NCI-H2081 (cell line): ENCODE measurements around the gene OLFML2A.
"Not testable (repeated sequence)": the region's sequence is repeated elsewhere in the genome, so short reads cannot be mapped to it uniquely, and the experiment has no call there.

Experiments
- DNase-seq, 2 experiments: peaks; one replicate each; lab custom pipeline; 2025; lab: John Stamatoyannopoulos, UW

The OLFML2A gene

DNA sequence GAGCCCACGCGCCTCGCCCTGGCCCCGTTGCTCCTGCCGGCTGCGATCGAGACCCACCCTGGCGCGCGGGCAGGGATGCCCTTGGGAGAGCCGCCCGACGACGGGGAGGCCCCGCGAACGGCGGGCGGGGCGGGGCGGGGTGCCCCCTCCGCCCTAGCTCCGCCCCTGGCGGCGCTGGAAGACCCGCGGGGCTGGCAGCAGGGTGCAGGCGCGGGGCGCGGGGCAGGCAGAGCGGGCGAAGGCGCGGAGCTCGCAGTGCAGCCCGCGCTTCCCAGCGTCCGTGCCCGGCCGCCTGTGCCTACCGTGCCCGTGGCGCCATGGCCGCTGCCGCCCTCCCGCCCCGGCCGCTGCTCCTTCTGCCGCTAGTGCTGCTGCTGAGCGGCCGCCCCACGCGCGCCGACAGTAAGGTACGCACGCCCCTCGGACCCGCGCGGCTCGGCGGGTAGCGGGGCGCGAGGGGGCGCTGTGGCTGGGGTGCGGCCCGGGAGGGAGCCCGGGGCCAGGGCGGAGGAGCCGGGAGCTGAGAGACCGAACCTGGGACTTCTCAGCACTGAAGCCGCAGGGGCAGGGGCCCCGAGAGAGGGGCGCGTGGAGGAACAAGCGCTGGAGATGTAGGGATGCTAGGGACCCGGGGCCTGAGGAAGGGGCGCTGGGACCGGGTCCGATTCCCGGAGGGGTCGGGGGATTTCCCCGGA lies at the start of gene OLFML2A:
Gene OLFML2A, plus strand, starts transcription at position 180 of the 695 bp plus-strand sequence. Its CDS starts 138 bp downstream, at position 318.
- DNase-seq = no peak

GRCh38 chr9:124730772-124731171 lies 46.2 kb upstream of the OLFML2A start:
- DNase-seq = no peak

- DNase-seq = no peak
Measured at GRCh38 chr9:124733964-124734740, 42.8 kb upstream of the OLFML2A start.

- not testable (repeated sequence) for DNase-seq
Measured at GRCh38 chr9:124734741-124735083, 42.2 kb upstream of the OLFML2A start.

DNA sequence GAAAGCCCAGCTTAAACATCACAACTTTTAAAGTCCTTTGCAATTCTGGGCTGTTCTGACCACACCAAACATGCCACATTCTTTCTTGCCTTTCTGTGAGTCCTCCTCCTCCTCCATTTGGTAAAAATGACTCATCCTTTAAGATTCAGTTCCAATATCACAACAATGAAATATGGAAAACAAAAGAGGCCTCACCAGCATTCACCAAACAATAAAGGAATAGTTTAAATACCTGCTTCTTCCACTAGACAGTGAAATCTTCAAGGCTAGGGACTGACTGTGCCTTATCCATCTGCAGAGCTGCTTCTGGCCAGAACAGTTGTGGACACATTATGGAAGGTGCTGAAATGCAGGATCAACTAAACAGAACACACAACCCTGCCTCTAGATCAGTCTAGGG lies 41.8 kb upstream of the OLFML2A start:
- DNase-seq = no peak

DNA sequence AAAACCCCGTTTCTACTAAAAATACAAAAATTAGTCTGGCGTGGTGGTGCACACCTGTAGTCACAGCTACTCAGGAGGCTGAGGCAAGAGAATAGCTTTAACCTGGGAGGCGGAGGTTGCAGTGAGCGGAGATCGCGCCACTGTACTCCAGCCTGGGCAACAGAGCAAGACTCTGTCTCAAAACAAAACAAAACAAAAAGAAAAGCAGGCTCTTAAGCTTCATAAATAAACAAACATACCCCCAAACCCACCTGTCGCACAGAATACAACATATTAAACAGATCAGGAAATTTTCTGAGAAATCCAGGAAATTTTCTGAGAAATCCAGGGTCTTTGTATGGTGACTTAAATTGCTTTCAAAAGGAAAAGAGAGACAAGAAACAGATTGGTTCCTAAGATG lies 38.9 kb upstream of the OLFML2A start:
- not testable (repeated sequence) for DNase-seq

DNA sequence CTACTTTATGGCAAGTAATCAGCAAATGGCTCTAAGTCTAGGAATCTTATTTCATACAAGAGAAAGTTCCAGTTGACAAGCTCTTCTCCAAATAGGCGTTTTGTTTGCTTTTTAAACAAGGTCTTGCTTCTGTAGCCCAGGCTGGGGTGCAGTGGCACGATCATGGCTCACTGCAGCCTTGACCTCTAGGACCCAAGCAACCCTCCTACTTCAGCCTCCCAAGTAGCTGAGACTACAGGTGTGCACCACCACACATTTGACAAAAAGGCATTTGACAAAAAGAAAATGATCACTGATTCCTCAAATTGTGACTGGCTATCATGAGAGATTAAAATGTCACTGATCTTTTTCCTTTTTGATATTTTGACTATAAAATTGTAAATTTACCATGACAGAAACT lies 37.6 kb upstream of the OLFML2A start:
- DNase-seq = no peak

GRCh38 chr9:124741149-124741548 lies 35.8 kb upstream of the OLFML2A start:
- DNase-seq = no peak

DNA sequence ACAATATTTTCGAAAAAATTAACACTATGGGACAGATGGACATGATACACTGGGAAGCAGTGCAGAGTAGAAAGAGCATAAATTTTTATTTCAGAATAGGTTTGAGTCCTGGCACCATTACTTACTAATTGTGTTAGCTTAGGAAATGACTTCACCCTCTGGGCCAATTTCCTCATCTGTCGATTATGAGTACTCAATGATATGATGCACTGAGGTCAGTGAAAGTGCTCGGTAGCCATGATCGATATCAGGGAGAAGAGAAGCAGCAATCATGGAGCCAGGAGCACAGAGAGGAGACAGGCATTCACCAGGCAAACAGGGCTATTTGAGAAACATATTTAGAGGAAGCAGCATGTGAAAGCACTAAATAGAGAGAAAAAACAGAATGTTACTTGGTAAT lies 35.3 kb upstream of the OLFML2A start:
- DNase-seq = no peak

GRCh38 chr9:124742940-124743339 lies 34.0 kb upstream of the OLFML2A start:
- no peak for DNase-seq

DNA sequence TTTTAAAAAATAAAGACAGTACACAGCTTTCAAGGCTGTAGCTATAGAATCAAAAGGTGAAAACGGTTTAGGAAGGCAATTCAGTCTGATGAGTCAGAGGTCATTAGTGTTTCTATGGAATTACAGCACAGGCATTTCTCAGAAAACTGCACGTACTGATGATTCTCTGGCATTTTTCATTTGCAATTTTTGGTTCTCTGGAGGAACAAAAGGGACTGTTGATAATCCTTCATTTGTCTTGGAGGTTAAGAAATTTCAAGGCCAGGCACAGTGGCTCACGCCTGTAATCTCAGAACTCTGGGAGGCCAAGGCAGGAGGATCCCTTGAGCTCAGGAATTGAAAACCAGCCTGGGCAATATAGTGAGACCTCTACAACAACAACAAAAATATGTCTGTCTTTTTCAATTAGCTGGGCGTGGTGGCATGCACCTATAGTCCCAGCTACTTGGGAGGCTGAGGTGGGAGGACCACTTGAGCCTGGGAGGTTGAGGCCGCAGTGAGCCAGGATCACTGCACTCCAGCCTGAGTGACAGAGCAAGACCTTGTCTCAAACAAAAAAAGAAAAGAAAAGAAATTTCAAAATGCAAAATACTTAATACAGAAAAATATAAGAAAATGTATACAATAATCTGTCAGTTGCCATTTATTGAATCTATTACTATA lies 33.1 kb upstream of the OLFML2A start:
- no peak for DNase-seq

DNA sequence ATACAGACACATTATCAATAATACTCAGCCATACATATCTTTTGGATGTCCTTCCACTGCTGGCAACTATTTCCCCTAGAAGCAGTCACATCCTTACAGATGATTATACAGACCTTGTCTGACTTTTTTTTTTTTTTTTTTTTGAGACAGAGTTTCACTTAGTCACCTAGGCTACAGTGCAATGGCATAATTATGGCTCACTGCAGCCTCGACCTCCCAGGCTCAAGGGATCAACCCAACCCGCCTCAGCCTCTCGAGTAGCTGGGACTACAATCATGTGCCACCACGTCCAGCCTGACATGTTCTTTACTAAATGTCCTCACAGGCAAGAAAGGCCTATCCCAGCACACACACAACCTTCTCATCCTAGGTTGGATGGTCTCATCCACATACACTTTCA lies 29.9 kb upstream of the OLFML2A start:
- DNase-seq = no peak

GRCh38 chr9:124749284-124749683 lies 27.6 kb upstream of the OLFML2A start:
- DNase-seq = no peak

- DNase-seq = no peak
Measured at GRCh38 chr9:124749781-124750180, 27.2 kb upstream of the OLFML2A start.

DNA sequence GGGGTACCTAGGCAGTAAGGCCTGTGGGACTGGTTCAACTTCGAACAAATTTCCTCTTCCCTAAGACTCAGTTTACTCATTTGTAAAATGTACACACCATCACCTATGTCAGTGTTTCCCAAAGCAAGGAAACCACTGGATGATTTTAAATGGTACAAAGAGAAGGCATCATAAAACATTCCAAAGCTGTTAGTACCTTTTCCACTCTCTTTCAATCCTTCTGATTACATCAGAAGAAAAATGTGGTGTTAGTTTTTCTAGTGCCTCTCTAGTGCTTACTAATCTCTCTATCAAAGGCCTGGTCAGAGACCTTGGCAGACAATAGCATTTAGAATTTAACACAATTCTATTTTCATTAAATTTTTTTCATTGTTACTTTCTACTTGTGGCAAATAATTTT lies 24.0 kb upstream of the OLFML2A start:
- DNase-seq = no peak

- DNase-seq = peak in 1 of 2 experiments; percentile 14
Measured at GRCh38 chr9:124754289-124754688, 22.6 kb upstream of the OLFML2A start.

DNA sequence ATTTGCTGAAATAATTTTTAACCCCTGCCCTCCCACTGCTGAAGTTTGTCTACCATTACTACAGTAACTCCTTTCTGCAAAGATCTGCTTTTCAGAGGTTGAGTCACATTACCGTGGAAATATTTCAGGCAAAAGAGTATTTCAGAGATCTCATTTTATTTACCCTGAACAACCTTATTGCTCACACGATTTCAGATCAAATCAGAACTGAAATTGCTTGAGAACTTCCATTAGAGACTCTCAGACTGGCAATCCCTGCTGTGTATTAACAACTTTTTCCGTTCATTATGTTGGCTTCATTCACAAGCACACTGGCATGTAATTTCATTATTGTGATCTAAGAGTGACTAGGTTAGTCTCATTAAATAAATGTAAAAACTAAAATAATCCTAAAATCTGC lies 21.9 kb upstream of the OLFML2A start:
- DNase-seq = no peak

DNA sequence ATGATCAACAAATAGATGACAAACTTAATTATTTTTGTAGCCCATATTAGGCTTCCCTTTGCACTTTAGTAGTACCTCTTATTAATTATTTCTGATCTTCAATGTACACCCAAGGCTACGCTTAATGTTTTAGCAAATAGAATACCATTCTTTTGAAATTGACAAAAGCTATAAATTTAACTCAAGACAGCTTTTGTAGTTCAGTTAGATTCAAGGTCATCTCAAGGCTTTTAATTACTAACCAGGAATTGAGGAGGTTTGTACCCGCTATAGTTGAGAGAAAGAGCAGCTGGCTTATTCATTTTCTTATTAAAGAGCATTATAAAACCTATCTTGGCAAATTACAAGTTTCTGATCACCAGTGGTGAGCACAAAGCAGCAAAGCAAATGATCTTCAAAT lies 20.9 kb upstream of the OLFML2A start:
- DNase-seq = no peak

- DNase-seq = no peak
Measured at GRCh38 chr9:124757616-124758015, 19.3 kb upstream of the OLFML2A start.

DNA sequence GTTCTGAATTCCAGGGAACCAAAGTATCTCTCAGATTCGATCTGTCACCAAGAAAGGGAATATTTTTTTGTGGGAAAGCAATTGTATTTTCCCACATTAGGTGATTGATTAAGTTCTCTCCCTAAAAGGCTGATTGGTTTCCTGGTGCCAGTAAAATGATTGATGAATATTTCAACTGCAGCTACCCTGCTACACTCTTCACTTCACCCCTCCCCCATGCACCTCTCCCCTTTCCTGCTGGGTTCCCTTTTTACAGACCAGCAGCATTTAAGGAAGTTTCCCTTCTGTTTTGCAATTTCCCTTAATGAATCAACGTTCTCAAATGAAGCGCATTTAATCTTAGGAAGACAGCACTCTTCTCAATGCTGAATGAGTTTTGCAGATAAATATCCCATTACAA lies 18.9 kb upstream of the OLFML2A start:
- no peak for DNase-seq

DNA sequence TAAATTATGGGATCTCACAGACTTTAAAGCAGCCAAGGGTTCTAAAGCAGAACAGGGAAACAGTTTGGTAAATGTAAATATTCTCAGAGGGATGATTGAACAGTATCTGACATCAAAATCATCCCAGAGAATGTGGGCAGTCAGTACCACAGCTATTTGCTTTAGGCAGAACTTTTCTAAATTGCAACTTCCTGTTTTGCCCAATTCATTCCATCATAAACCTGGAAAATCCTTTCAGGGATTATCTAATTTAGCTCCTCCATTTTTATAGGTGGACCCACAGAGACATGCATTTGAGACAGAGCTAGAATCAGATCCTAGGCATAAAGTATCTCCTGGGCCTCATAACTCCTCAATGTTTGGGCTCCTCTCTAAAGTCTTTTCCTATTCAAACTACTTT lies 18.2 kb upstream of the OLFML2A start:
- DNase-seq = no peak

DNA sequence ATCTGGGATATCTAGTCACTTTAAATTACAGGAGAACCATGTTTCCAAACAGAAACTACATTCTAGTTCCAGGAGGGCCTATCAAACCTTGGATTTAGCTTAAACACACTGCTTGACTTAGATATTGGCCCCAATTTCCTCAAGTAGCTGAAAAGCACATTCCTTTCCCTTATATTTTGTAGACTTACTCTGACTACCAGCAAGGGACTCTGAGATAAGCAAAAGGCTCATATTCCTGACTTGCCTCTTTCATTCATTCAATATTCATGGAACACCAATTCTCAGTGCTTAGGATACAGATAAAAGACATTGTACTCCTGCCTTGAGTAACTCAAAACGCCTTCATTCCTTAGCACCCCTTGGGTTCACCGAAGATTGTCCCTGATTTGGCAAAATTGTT lies 17.6 kb upstream of the OLFML2A start:
- no peak for DNase-seq

DNA sequence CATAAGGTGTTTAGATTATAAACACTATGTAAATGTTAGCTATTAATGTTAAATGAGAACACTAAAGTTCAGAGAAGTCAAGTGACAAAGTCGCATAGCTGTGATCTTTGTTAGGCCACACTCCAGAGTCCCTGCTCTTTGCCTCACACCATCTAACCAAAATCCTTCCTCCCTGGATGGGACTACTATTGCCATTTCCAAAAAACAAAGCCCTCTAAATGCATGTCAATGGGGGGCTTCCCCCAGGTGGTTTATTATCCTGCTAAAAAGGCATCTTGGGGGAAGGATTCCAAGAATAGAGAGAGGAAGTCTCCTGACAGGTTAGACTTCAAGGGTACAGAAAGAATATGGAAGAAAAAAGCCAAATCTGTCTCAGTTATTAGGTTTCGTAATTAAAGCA lies 16.2 kb upstream of the OLFML2A start:
- no peak for DNase-seq
